ENCODE data around the gene IL1R1.

The IL1R1 gene

DNA sequence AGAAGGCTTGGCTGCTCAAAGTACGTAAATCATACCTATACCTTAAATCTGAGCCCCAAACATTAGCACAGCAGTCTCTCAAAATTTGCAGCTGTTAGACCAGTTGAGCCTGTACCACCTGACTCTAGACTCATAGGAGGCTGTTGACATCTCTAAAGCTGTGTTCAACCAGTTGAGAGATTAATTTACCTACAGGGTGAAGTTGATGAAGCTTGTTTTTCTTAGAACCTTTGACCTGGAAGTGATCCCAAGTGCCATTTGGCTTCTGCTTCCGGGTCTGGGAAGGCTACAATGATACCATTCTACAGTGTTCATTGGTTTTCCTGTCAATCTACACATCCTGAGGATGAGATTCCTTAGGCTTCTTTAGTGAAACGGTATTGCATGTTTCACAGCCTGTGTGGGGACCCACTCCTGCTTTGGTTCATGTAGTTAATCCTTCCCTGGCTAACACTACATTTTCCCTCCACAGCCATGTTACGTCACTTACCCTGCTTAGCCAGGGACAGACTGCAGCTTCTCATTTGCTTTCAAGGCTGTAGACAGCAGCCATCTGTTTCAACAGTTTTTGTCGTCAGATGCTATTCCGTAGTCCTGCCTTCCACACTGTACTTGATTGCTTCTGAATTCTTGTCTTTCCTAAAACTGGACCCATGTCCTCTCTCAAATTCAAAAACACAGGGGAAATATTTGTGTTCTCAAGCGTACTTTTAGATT lies 39.5 kb downstream of the IL1R1 start:
- TF ChIP-seq, protein P1, sequence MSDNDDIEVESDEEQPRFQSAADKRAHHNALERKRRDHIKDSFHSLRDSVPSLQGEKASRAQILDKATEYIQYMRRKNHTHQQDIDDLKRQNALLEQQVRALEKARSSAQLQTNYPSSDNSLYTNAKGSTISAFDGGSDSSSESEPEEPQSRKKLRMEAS (IDR thresholded peaks at IDR 0.05): no peak
- no peak for TF ChIP-seq CREB1 (IDR thresholded peaks at IDR 0.05; ENCODE audit: low read depth)
- no peak for TF ChIP-seq NFIC (IDR thresholded peaks at IDR 0.05)
- TF ChIP-seq CEBPB (IDR thresholded peaks at IDR 0.05): no peak
- no peak for TF ChIP-seq REST (IDR thresholded peaks at IDR 0.05; ENCODE audit: low read depth)
- TF ChIP-seq YY1 (IDR thresholded peaks at IDR 0.05; ENCODE audit: low read depth): no peak
- TF ChIP-seq ZBTB7A (IDR thresholded peaks at IDR 0.05; ENCODE audit: low read depth): no peak
- no peak for TF ChIP-seq RAD21 (IDR thresholded peaks at IDR 0.05; ENCODE audit: low read depth)
- TF ChIP-seq FOXM1 (IDR thresholded peaks at IDR 0.05; ENCODE audit: borderline replicate concordance, low read depth): no peak
- no peak for TF ChIP-seq EGR1 (IDR thresholded peaks at IDR 0.05)
- TF ChIP-seq TAF1 (IDR thresholded peaks at IDR 0.05; ENCODE audit: low read depth): no peak
- no peak for TF ChIP-seq TEAD4 (IDR thresholded peaks at IDR 0.05)

- no peak for TF ChIP-seq EP300 (IDR thresholded peaks at IDR 0.05; ENCODE audit: borderline replicate concordance)
- TF ChIP-seq EGR1 (IDR thresholded peaks at IDR 0.05): no peak
- TF ChIP-seq CEBPB (IDR thresholded peaks at IDR 0.05): no peak
- no peak for TF ChIP-seq USF1 (IDR thresholded peaks at IDR 0.05)
- no peak for TF ChIP-seq CREB1 (IDR thresholded peaks at IDR 0.05; ENCODE audit: low read depth)
- no peak for TF ChIP-seq REST (IDR thresholded peaks at IDR 0.05; ENCODE audit: low read depth)
- no peak for TF ChIP-seq YY1 (IDR thresholded peaks at IDR 0.05; ENCODE audit: low read depth)
- TF ChIP-seq ZBTB7A (IDR thresholded peaks at IDR 0.05; ENCODE audit: low read depth): no peak
- no peak for TF ChIP-seq TEAD4 (IDR thresholded peaks at IDR 0.05)
- no peak for TF ChIP-seq TCF12 (IDR thresholded peaks at IDR 0.05; ENCODE audit: low read depth)
- no peak for TF ChIP-seq NFIC (IDR thresholded peaks at IDR 0.05)
- TF ChIP-seq FOXM1 (IDR thresholded peaks at IDR 0.05; ENCODE audit: borderline replicate concordance, low read depth): no peak
- TF ChIP-seq, protein P1 (IDR thresholded peaks at IDR 0.05): no peak
- no peak for TF ChIP-seq RAD21 (IDR thresholded peaks at IDR 0.05; ENCODE audit: low read depth)
- TF ChIP-seq TAF1 (IDR thresholded peaks at IDR 0.05; ENCODE audit: low read depth): no peak
Measured at GRCh38 chr2:102184018-102184417, 41.5 kb downstream of the IL1R1 start.

DNA sequence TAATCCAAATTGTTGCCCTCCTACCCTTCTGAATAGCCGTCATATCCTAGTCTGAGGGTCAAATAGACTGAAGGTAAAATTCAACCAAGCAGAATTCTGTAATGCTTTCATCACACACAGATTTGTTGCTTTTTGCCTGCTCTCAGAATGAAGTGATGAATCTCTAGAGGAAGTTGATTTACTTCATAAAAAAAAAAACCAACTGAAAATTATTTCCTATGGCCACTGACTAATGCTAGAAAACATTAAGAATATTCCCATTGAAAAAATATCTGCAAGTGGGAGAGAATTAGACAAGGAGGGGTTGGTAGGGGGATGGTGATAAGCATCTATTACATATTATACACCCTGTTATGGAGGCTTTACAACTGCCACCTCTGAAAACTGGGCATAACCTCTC lies 42.0 kb downstream of the IL1R1 start:
- no peak for TF ChIP-seq USF1 (IDR thresholded peaks at IDR 0.05)
- TF ChIP-seq FOXM1 (IDR thresholded peaks at IDR 0.05; ENCODE audit: borderline replicate concordance, low read depth): no peak
- TF ChIP-seq YY1 (IDR thresholded peaks at IDR 0.05; ENCODE audit: low read depth): no peak
- TF ChIP-seq NFIC (IDR thresholded peaks at IDR 0.05): no peak
- no peak for TF ChIP-seq TAF1 (IDR thresholded peaks at IDR 0.05; ENCODE audit: low read depth)
- no peak for TF ChIP-seq RAD21 (IDR thresholded peaks at IDR 0.05; ENCODE audit: low read depth)
- TF ChIP-seq, protein P1 (IDR thresholded peaks at IDR 0.05): no peak
- TF ChIP-seq EP300 (IDR thresholded peaks at IDR 0.05; ENCODE audit: borderline replicate concordance): no peak
- no peak for TF ChIP-seq CREB1 (IDR thresholded peaks at IDR 0.05; ENCODE audit: low read depth)

DNA sequence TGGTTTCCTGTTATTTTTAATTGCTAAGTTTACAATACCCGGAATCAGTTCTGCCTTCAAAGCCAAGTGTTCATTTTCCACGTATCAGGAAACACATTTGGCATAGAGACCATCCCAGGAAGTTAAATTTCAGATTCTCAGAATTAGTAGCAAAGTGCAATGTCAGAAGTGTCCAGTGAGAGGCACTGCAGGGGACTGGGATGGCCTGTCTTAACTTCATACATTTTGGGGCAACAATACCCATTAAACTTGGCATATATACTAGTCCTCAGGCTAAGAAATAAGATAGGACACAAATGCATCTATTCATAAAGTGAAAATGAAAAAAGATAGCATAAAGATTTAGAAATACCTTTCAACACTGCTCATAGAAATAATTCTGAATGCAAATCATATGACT lies 42.8 kb downstream of the IL1R1 start:
- TF ChIP-seq TCF12 (IDR thresholded peaks at IDR 0.05; ENCODE audit: low read depth): no peak
- TF ChIP-seq RAD21 (IDR thresholded peaks at IDR 0.05; ENCODE audit: low read depth): peak; percentile 53

DNA sequence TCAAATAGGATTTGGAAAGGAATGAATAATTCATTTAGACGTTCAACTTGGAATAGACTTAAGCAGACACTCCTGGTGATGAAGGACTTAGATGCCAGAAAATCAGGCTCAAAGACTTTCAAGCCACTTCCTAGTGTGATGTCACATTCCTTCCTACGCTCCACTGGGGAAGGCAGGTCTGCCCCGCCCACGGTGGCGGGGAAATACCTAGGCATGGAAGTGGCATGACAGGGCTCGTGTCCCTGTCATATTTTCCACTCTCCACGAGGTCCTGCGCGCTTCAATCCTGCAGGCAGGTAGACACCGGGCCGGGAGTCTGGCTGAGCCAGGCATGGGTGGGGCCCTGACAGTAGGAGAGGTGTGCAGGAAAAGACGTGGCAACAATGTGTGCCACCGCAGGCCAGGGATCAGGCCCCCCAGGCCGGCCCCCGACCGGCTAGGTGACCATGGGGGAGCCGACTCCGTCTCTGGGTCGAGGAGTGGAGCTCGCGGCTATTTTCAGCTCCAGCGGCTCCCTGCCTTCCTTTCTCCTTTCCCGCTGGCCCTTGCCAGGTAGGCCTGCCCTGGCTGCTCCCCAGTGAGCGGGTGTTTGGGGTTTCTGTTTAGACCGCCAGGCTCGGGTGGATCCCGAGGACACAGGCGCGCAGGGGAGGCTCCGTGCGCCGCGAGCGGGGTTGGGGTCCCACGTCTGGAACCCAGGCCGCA lies 44.4 kb downstream of the IL1R1 start, which contains the start of gene IL1RL2:
IL1RL2 (plus strand) TSS at position 233 of the 705 bp plus-strand sequence. CDS start 845 bp downstream, outside the sequence.
- TF ChIP-seq TCF12 (IDR thresholded peaks at IDR 0.05; ENCODE audit: low read depth) (no peak), CREB1 (IDR thresholded peaks at IDR 0.05; ENCODE audit: low read depth) (no peak), FOXM1 (IDR thresholded peaks at IDR 0.05; ENCODE audit: borderline replicate concordance, low read depth) (no peak), USF1 (IDR thresholded peaks at IDR 0.05) (no peak), NFIC (IDR thresholded peaks at IDR 0.05) (no peak), EGR1 (IDR thresholded peaks at IDR 0.05) (no peak), RAD21 (IDR thresholded peaks at IDR 0.05; ENCODE audit: low read depth) (no peak)
- TF ChIP-seq, protein P1 (IDR thresholded peaks at IDR 0.05): no peak

Data from Ishikawa (cell line).